K562 (cell line): ENCODE data around the gene NXN. TPM values are rescaled to one million over a fixed set of nuclear protein-coding genes. Genes with fewer than 3 reads are reported as not detected.

Experiments used
- EP300 ChIP-seq: IDR thresholded peaks from 2 replicates; pipeline ENCODE4 v1.6.1; 2012; ENCODE audit warnings: low read length, improper control_type of control experiment
- NBN ChIP-seq: fragments of 450-650 bp; IDR thresholded peaks from 2 replicates; pipeline ENCODE4 v1.6.1; 2016; ENCODE audit warnings: low read depth, mild to moderate bottlenecking
- RREB1 ChIP-seq: fragments of 250-450 bp; sonication (Bioruptor Pico); IDR thresholded peaks from 2 replicates; pipeline ENCODE4 v1.4.0; 2020
- TEAD2 ChIP-seq: fragments of 450-650 bp; IDR thresholded peaks from 2 replicates; pipeline ENCODE4 v1.6.1; 2016; ENCODE audit warnings: missing genetic modification characterization, control low read depth, missing compliant biosample characterization
- XRCC5 ChIP-seq: fragments of 200-400 bp; formaldehyde crosslinking; IDR thresholded peaks from 2 replicates; pipeline ENCODE4 v1.6.1; 2017; ENCODE audit warnings: low read depth, mild to moderate bottlenecking, low read length
- ZFP36 ChIP-seq: fragments of 150-350 bp; IDR thresholded peaks from 2 replicates; pipeline ENCODE4 v1.6.1; 2018; ENCODE audit warnings: low read length, low read depth; ENCODE audit not compliant: partially characterized antibody
- ZNF274 ChIP-seq: IDR thresholded peaks from 2 replicates; pipeline ENCODE4 v1.6.1; 2011; ENCODE audit warnings: low read depth, mild to moderate bottlenecking, low read length, moderate library complexity, borderline replicate concordance
- ZNF740 ChIP-seq, 3 experiments: fragments of 200-800 bp in 1 of 3; sonication (Bioruptor generic) in 1 of 3; sonication (generic) in 1 of 3; formaldehyde crosslinking in 1 of 3; IDR thresholded peaks; 2 replicates each; pipeline versions ENCODE4 v1.6.1 to v1.8.0; 2016 to 2022; ENCODE audit warnings: mild to moderate bottlenecking in 2 of 3, missing compliant biosample characterization in 2 of 3, missing genetic modification characterization in 2 of 3, missing genetic modification reagents in 1 of 3
- polyA plus RNA-seq, 8 experiments: library from polyadenylated mRNA; depleted of rRNA in 4 of 8; stranded (reverse) in 5 of 8; unstranded in 3 of 8; fragments of >200 nt; fragmentation: Nextera tagmentation in 2 of 8; fragmentation: Illumina TruSeq in 1 of 8; extraction: Ambion mirVana in 2 of 8; extraction: Trizol in 1 of 8; gene quantifications; 2 replicates each; pipeline versions ENCODE4 v1.2.1 to v1.2.3, GENCODE V29; 2011 to 2014; ENCODE audit warnings: inconsistent platforms in 1 of 8, missing spikeins in 1 of 8
- total RNA-seq, 7 experiments: library from RNA; depleted of rRNA in 6 of 7; stranded (reverse); fragments of >200 nt in 6 of 7; fragmentation: Illumina TruSeq in 2 of 7; extraction: Trizol in 2 of 7; gene quantifications; 2 replicates each; pipeline versions ENCODE4 v1.2.1 to v1.2.3, GENCODE V29; 2011 to 2021; ENCODE audit warnings: low replicate concordance in 1 of 7

The NXN gene
- total and polyA plus RNA-seq, 9 of the 15 experiments (the other 6 are each of a cell fraction or from before 2014, with no cell fraction given): 0.08 to 0.39 (median 0.29) TPM; not detected in 5

- TF ChIP-seq ZNF740 (CRISPR knock-in tag; IDR thresholded peaks at IDR 0.05): no peak
- TF ChIP-seq ZNF740 (tag; IDR thresholded peaks at IDR 0.05): no peak
- TF ChIP-seq ZNF274: no peak
- TF ChIP-seq NBN: no peak
- TF ChIP-seq EP300: no peak
- no peak for TF ChIP-seq TEAD2 (tag)
- no peak for TF ChIP-seq RREB1 (CRISPR knock-in tag)
- TF ChIP-seq ZFP36: no peak
- TF ChIP-seq XRCC5: no peak
Observed at GRCh38 chr17:814371-814770, 165.2 kb downstream of the NXN start (continued).
